ENCODE measurements around the gene CTBP2.

The CTBP2 gene

GRCh38 chr10:125144693-125145623, 15.4 kb downstream of the CTBP2 start:
- DNase-seq, result peak; percentile 63 to 77

DNA sequence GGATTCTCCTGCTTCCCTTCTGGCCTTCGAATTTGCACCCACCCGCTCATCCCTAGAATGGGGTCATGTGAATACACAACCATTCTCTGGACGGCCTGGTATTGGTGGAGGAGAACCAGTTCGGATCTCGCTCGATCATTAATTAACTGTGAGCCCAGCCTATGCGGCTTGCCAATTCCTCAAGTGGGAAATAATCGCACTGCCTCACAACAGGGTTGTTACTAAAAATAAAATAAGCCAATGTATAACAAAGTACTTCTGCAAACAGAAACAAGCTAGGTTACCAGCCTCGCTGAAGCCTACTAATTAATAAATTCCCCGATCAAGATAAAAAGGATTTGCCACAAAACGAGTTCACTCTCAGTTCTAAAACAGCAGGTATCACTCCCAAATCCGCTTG, 16.2 kb downstream of the CTBP2 start:
- DNase-seq, result no peak

DNA sequence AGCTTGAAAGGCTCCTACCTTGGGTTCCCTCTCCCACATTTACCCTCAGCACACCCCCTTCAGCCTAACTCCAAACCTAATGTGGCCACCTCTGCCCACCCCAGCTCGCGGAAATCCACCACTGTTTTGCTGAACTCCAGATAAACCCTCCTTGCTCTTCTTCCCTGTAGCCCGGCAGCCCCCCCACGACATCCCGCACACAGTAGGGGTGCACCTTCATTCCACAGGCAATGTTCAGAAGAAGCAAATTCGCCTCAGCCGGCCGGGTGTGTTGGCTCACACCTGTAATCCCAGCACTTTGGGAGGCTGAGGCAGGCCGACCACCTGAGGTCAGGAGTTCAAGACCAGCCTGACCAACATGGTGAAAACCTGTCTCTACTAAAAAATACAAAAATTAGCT, 17.4 kb downstream of the CTBP2 start:
- DNase-seq, result no peak

GRCh38 chr10:125141860-125142484, 18.4 kb downstream of the CTBP2 start:
- no peak for DNase-seq

- no peak for DNase-seq
Observed at GRCh38 chr10:125141150-125141859, 19.1 kb downstream of the CTBP2 start.

GRCh38 chr10:125140151-125140550, 20.2 kb downstream of the CTBP2 start:
- no peak for DNase-seq

- DNase-seq, result no peak
Observed at GRCh38 chr10:125137601-125138438, 22.5 kb downstream of the CTBP2 start.

GRCh38 chr10:125136087-125136486, 24.3 kb downstream of the CTBP2 start:
- no peak for DNase-seq

DNA sequence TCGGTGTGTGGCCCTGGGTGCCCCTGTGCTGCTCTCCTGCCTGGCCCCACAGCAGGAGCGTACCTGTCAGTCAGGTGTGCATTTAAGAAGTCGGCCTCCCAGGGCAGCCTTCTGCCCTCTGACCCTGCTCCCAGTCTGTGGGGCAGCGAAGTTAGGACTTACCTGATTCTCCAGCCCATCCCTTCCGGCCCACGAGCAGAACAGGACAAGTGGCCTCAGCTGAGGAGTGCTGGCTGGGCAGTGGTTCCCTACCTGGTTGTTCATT, 24.7 kb downstream of the CTBP2 start:
- DNase-seq, result no peak

DNA sequence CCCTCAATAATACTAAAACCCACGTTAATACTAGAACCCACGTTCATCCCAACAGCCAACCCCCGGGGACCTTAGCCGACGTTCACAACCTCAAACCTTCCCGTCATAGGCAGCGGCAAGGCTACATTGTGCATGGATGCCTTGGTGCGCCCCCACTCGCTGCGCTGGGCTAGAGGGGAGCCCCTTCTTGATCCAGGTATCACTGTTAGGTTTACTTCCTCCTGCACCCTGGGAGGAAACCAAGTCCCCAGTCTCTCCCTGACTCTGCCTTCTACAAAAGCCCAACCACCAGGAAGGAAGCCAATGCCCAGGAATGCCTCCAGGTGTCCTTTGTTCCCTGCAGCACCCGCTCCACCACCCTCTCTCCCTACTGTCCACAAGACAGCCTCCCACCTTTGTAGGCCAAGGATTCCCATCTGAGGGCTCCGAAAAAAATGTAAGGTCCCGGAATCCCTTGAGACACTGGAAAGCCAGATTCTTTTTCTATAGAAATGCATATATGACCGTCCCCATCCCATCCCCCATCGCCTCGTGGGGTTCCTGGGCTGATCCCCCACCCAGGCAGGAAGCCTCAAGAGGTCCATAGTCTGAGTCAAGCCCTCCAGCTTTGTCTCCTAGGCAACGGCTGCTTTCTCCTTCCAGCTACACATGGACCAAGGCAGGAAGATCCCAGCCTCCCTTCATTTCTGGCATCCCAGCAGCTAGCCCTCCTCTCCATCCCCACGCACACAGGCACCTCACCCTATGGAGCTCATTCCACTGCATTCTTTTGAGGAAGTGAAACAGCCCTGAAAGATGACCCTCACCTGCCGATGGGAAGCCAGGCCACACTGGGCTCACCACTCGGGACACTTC, 25.2 kb downstream of the CTBP2 start:
- no peak for DNase-seq

GRCh38 chr10:125134483-125134848, 25.9 kb downstream of the CTBP2 start:
- no peak for DNase-seq

GRCh38 chr10:125133696-125134482, 26.5 kb downstream of the CTBP2 start:
- peak in 1 of 2 donors; percentile 14 for DNase-seq

GRCh38 chr10:125132344-125132743, 28.0 kb downstream of the CTBP2 start:
- DNase-seq, result no peak

DNA sequence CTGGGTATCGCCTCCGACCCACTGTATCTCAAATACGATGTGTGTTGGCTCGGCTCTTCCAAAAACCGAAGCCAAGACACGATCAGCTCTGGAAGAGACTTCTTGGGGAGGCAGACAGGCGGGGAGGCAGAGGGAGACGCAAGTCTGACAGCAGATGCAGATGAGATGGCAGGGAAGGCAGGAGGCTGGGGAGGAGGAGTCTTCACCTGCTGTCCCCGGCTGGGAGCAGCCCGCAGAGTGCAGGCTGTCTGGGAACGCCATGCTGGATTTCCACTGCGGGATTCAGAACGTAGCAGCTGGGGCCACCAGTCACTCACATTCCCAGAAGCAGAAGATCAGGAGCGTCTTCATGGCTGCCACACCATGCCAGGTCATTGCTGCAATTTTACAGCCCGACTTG, 29.4 kb downstream of the CTBP2 start:
- no peak for DNase-seq

DNA sequence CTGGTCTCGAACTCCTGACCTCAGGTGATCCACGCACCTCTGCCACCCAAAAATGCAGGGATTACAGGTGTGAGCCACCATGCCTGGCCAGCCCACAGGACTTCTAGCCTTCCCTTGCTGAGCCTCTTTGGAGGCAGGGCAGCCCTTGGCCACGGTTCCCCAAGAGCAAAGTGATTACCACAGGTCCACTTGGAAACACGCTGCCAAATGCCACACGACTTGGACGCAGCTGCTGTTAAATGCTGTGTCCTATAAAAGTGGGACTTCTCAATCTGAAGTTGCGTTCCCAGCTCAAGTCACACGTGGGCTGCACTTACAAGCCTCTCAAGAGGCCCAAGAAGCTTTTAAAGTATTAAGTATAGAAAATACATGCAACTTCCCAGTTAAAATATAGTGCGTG, 30.1 kb downstream of the CTBP2 start:
- DNase-seq, result no peak

GRCh38 chr10:125129076-125129458, 31.3 kb downstream of the CTBP2 start:
- DNase-seq, result no peak

GRCh38 chr10:125128397-125129075, 31.8 kb downstream of the CTBP2 start:
- peak; percentile 72 to 85 for DNase-seq

DNA sequence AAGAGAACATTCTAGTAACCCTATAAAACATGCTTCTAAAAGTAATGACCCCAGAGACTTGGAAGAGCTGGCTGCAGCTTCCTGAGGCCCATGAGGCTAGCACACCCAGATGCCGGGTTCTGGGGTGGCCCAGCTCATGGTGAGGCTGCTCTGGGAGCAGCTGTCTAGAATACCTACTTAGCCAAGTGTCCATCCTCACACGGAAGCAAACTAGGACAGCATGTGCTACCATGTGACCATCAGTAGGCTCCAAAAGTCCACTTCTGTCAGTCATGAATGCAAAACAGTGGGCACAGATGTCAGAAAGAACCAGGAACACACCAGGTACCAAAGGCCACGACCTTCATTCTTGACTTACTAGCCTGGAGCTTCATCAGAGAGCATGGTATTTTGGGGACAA, 32.4 kb downstream of the CTBP2 start:
- peak in 1 of 2 donors; percentile 19 for DNase-seq

DNA sequence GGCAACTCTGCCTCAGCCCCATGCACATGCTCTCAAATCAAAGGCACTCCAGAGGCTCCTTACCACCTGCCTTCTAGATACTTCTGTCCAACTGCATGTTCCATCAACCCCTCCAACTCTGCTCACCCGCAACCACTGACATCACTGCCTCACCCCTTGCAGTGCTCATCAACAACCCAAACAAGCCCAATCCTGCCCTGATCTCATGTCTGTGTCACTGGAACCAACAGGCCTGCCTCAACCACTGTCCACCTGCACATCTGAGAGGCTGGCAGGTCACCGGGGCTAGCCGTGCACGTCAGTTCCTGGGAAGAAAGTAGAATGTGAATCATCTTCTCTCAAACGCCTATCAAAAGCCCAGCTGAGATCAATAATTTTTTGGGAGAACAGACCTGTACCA, 33.3 kb downstream of the CTBP2 start:
- no peak for DNase-seq

DNA sequence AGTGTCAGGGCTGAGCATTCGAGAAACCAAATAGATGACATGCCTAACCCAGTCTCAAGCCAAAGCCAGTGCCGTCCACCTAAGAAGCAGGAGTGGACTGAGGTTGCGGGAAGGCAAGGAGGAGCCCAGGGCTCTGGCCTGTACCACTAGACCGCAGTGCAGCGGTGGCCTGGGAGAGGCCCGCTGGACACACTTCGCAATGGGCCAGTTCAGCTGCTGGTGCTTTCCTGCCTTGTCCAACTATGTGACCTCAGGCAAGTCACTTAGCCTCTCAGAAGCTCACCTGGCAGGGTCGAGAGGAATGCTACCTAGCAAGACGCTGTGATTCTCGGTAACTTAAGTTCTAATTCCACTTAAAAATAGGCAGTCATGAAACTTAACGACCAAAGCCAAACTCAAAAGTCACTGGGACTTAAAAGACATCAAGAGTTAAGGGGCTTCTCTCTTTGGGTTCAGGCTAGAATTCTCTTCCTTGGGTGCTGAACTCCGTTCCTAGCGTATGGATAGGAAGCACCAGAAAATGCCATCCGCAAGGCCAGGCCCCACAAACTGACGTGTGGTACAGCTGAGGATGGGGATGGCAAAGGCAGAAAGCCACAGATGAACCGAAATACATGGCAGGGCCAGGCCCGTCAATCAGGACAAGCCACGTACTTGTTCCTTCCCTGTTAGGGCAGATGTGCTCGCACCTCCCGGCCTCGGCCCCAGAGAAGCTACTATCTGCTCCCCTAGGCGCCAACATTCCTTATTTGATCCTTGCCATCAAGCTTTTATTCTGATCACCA, 34.2 kb downstream of the CTBP2 start:
- DNase-seq, result no peak
